ENCODE measurements around the gene GPR61.

Gene GPR61

GRCh38 chr1:109573785-109574184 lies 34.1 kb downstream of the GPR61 start:
- no peak for DNase-seq

DNA sequence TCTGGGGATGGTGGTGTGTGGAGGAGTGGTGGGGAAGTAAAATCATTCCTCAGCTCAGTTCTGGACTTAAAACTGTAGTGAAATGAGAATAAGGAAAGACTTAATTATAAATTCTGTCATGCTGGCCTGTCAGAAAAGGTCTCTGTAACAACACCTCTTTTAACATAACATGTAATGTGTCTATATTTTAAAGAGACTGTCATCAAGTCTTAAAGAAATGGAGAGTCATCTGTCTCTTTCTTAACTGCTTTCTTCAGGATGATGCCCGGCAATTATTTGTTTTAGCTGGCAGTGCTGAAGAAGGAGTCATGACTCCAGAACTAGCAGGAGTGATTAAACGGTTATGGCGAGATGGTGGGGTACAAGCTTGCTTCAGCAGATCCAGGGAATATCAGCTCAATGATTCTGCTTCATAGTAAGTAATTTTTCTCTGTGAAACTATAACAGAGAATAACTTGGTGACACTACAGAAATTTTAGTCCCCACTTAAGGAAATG lies 39.3 kb downstream of the GPR61 start:
- no peak for DNase-seq

- peak in 1 of 2 experiments; percentile 23 for DNase-seq
Measured at GRCh38 chr1:109579491-109579890, 39.8 kb downstream of the GPR61 start.

- DNase-seq: no peak
Measured at GRCh38 chr1:109582021-109582420, 42.3 kb downstream of the GPR61 start.

- DNase-seq: no peak
Measured at GRCh38 chr1:109584766-109585165, 45.1 kb downstream of the GPR61 start.

DNA sequence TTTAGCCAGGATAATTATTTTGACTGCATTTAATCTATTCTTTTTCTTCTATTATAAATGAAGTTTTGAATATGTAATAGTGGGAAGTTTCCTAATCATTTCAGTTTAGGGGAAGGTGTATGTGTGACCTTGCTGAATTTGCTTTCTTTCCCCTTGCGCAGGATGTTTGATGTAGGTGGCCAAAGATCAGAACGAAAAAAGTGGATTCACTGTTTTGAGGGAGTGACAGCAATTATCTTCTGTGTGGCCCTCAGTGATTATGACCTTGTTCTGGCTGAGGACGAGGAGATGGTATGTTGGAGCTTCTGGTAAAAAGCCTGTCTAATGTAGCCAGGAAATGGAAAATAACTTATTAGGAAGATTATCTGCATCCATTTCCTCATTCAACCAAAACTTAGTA lies 46.4 kb downstream of the GPR61 start:
- DNase-seq: no peak

DNA sequence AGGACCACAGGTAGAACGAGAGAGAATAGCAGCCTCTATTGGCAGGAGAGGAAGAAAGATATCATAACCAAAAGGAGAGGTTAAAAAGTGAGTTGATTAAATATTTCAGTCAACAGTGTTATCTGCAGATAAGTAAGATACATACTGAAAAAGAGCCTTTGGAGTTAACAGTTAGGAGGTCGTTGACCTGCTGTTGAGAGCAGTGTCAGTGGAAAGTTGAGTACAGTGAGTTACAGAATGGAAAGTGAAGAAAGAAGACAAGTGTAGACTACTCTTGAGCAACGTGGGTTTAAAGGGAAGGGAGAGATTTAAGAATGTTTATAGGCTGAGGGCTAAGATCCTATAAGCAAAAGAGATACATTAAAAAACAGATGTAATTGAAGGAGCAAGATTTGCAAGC lies 49.5 kb downstream of the GPR61 start:
- DNase-seq: no peak

DNA sequence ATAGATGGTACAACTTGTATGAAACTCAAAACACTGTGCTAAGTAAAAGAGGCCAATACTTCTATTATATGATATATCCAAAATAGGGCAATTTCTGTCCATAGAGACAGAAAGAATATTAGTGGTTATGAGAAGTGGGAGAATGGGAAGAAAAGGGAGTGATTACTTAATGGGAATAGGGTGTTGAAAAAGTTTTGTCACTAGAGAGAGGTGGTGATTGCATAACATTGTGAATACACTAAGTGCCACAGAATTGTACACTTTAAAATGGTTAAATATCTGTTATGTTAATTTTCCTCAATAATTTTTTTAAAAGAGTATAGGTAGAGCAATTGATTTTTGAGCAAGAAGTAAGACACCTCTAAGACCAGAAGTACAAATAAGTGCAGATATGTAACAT lies 50.0 kb downstream of the GPR61 start:
- no peak for DNase-seq

DNA sequence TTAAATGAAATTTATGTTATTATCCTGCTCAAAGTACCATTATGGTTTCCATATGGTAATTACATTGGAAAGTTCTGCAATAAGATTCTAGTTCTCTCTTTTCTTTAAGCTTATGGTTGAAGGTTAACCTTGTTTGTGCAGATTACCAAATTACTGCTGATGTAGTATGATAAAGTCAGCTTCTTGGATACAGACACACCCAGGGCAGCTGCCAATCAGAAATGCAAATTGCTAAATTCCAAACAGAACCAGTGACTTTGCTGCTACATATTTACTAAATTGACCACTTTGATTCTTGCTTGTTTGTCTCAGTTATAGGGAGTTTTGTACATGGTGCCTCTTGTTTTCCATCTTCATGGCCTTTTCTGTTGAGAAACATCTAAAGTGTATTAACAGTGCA lies 53.2 kb downstream of the GPR61 start:
- DNase-seq: no peak

GRCh38 chr1:109595531-109595930 lies 55.9 kb downstream of the GPR61 start:
- DNase-seq: no peak
